ENCODE measurements around the gene BCORL1.

Gene BCORL1

GRCh38 chrX:129954804-129955203 lies 27.6 kb upstream of the BCORL1 start:
- Histone ChIP-seq H3K4me3 (ENCODE audit: low read length) (no peak overlapping the region), H3K27me3 (ENCODE audit: control insufficient read depth, insufficient read depth, low read length) (peaks cover under 1% of the 10 kb centered on the region), H3K9ac (ENCODE audit: low read length) (no peak overlapping the region), H3K4me1 (ENCODE audit: control insufficient read depth, insufficient read depth, low read length) (no peaks in the 10 kb centered on the region), H3K36me3 (ENCODE audit: control insufficient read depth, insufficient read depth, low read length) (no peaks in the 10 kb centered on the region), H3K27ac (ENCODE audit: low read depth, low read length) (no peak overlapping the region)

DNA sequence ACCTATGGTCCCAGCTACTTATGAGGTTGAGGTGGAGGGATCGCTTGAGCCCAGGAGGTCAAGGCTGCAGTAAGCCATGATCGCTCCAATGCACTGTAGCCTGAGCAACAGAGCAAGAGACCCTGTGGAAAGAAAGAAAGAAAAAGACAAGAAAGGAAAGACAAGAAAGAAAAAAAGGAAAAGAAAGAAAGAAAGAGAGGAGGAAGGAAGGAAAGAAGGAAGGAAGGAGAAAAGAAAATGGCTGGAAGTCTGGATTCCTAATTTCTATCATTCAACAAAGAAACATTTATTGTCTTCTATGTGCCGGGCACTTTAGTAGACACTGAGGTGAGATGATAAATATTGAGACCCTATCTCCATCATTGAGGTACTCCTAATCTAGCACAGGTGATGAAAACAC lies 26.8 kb upstream of the BCORL1 start:
- Histone ChIP-seq H3K27ac (ENCODE audit: low read depth, low read length) (no peak overlapping the region), H3K36me3 (ENCODE audit: control insufficient read depth, insufficient read depth, low read length) (no peaks in the 10 kb centered on the region), H3K4me1 (ENCODE audit: control insufficient read depth, insufficient read depth, low read length) (no peaks in the 10 kb centered on the region), H3K4me3 (ENCODE audit: low read length) (no peak overlapping the region), H3K9ac (ENCODE audit: low read length) (no peak overlapping the region), H3K27me3 (ENCODE audit: control insufficient read depth, insufficient read depth, low read length) (peaks cover 3% of the 10 kb centered on the region)

- Histone ChIP-seq H3K4me3 (ENCODE audit: low read length) (no peak overlapping the region), H3K9ac (ENCODE audit: low read length) (no peak overlapping the region), H3K36me3 (ENCODE audit: control insufficient read depth, insufficient read depth, low read length) (no peaks in the 10 kb centered on the region), H3K27me3 (ENCODE audit: control insufficient read depth, insufficient read depth, low read length) (peaks cover 3% of the 10 kb centered on the region), H3K4me1 (ENCODE audit: control insufficient read depth, insufficient read depth, low read length) (no peaks in the 10 kb centered on the region), H3K27ac (ENCODE audit: low read depth, low read length) (no peak overlapping the region)
These were observed 26.3 kb upstream of the BCORL1 start for GRCh38 chrX:129956145-129956544.

DNA sequence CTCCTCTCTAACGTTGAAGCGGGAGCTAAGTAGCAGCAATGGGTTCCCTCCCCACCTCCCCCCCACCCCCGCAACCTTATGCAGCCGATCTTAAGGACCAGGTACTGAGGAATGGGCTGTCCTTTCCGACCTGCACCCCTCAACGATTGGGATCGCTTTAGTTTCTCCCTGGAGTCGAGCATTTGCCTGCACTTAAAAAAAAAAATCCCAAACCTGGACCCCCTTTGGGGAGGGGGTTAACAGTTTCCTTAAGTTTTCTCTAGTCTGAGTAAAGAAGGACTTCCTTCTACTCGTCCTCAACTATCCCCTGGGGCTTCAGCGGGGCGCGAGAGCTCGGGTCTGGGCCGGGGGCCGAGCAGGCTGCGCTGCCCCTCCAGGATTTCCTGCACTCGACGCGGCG lies 25.7 kb upstream of the BCORL1 start:
- Histone ChIP-seq H3K36me3 (ENCODE audit: control insufficient read depth, insufficient read depth, low read length) (no peaks in the 10 kb centered on the region), H3K4me1 (ENCODE audit: control insufficient read depth, insufficient read depth, low read length) (no peaks in the 10 kb centered on the region), H3K27me3 (ENCODE audit: control insufficient read depth, insufficient read depth, low read length) (peaks cover 3% of the 10 kb centered on the region), H3K27ac (ENCODE audit: low read depth, low read length) (no peak overlapping the region), H3K4me3 (ENCODE audit: low read length) (peak overlapping the region; percentile 34), H3K9ac (ENCODE audit: low read length) (no peak overlapping the region)

- Histone ChIP-seq H3K36me3 (ENCODE audit: control insufficient read depth, insufficient read depth, low read length) (no peaks in the 10 kb centered on the region), H3K4me1 (ENCODE audit: control insufficient read depth, insufficient read depth, low read length) (no peaks in the 10 kb centered on the region), H3K4me3 (ENCODE audit: low read length) (peak overlapping the region; percentile 63), H3K27me3 (ENCODE audit: control insufficient read depth, insufficient read depth, low read length) (peaks cover 3% of the 10 kb centered on the region), H3K27ac (ENCODE audit: low read depth, low read length) (peak overlapping the region; percentile 51), H3K9ac (ENCODE audit: low read length) (no peak overlapping the region)
These were observed 25.0 kb upstream of the BCORL1 start for GRCh38 chrX:129957241-129958082.

DNA sequence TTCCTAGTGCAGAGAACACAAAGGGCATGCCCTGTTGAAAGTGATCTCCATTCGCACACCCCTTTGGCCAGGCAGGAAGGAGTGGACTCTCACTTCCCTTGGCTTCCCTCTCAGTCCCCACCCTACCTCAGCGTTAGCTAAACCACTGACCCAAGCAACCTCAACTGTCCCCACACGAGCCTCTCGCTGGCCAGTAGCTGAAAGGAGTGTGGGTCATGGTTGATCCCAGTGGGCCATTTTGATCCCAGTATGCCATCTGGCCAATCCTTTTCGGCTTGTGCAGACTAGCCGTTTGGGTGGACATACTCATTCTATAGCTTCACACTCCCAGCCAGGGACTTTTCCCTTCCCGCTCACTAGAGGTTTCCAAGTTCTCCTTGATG lies 24.4 kb upstream of the BCORL1 start:
- Histone ChIP-seq H3K4me3 (ENCODE audit: low read length) (peak overlapping the region; percentile 63), H3K27ac (ENCODE audit: low read depth, low read length) (no peak overlapping the region), H3K9ac (ENCODE audit: low read length) (no peak overlapping the region), H3K4me1 (ENCODE audit: control insufficient read depth, insufficient read depth, low read length) (no peaks in the 10 kb centered on the region), H3K27me3 (ENCODE audit: control insufficient read depth, insufficient read depth, low read length) (peaks cover 3% of the 10 kb centered on the region), H3K36me3 (ENCODE audit: control insufficient read depth, insufficient read depth, low read length) (no peaks in the 10 kb centered on the region)

GRCh38 chrX:129958814-129959492 lies 23.5 kb upstream of the BCORL1 start:
- Histone ChIP-seq H3K27me3 (ENCODE audit: control insufficient read depth, insufficient read depth, low read length) (peaks cover 3% of the 10 kb centered on the region), H3K27ac (ENCODE audit: low read depth, low read length) (no peak overlapping the region), H3K9ac (ENCODE audit: low read length) (no peak overlapping the region), H3K4me1 (ENCODE audit: control insufficient read depth, insufficient read depth, low read length) (no peaks in the 10 kb centered on the region), H3K4me3 (ENCODE audit: low read length) (peak overlapping the region; percentile 7), H3K36me3 (ENCODE audit: control insufficient read depth, insufficient read depth, low read length) (no peaks in the 10 kb centered on the region)

DNA sequence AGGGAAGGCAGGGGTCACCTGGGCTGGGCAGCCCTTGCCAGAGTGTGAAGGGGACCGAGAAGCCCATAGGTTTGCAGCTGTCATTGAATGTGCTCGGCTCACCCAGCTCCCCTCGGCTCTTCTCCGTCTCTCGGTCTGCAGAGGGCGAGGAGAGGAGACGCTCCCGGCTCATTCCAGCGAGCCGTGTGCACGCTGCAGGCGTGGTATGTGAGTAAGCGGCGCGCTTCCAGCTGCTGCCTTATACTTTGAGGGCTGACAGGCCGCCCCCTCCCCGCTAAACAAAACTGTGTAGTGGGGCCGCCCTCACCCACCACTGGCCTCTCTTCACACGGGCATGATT lies 23.0 kb upstream of the BCORL1 start:
- Histone ChIP-seq H3K27ac (ENCODE audit: low read depth, low read length) (no peak overlapping the region), H3K4me3 (ENCODE audit: low read length) (peak overlapping the region; percentile 7), H3K9ac (ENCODE audit: low read length) (no peak overlapping the region), H3K36me3 (ENCODE audit: control insufficient read depth, insufficient read depth, low read length) (no peaks in the 10 kb centered on the region), H3K4me1 (ENCODE audit: control insufficient read depth, insufficient read depth, low read length) (no peaks in the 10 kb centered on the region), H3K27me3 (ENCODE audit: control insufficient read depth, insufficient read depth, low read length) (peaks cover 3% of the 10 kb centered on the region)

- Histone ChIP-seq H3K27me3 (ENCODE audit: control insufficient read depth, insufficient read depth, low read length) (peaks cover 3% of the 10 kb centered on the region), H3K9ac (ENCODE audit: low read length) (no peak overlapping the region), H3K4me1 (ENCODE audit: control insufficient read depth, insufficient read depth, low read length) (no peaks in the 10 kb centered on the region), H3K4me3 (ENCODE audit: low read length) (peak overlapping the region; percentile 32), H3K36me3 (ENCODE audit: control insufficient read depth, insufficient read depth, low read length) (no peaks in the 10 kb centered on the region), H3K27ac (ENCODE audit: low read depth, low read length) (no peak overlapping the region)
These were observed 21.0 kb upstream of the BCORL1 start for GRCh38 chrX:129961180-129962083.

DNA sequence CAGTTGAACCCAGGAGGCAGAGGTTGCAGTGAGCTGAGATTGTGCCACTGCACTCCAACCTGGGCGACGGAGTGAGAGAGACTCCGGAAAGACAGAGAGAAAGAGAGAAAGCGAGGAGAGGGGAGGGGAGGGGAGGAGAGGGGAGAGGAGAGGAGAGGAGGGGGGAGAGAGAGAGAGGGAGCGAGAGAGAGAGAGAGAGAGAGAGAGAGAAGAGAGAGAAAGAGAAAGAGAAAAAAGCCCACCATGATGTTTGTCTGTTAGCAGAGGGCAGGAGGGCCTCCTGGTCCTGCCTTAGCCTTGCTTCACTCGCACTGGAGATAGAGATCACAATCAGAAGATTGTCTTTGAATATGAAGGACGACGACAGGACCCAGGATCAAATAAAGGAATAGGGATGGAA lies 18.7 kb upstream of the BCORL1 start:
- no peak overlapping the region for H3K4me3 ChIP-seq (ENCODE audit: low read length)
- H3K4me1 ChIP-seq (ENCODE audit: control insufficient read depth, insufficient read depth, low read length): no peaks in the 10 kb centered on the region
- no peaks in the 10 kb centered on the region for H3K36me3 ChIP-seq (ENCODE audit: control insufficient read depth, insufficient read depth, low read length)
- peaks cover 3% of the 10 kb centered on the region for H3K27me3 ChIP-seq (ENCODE audit: control insufficient read depth, insufficient read depth, low read length)
- no peak overlapping the region for H3K27ac ChIP-seq (ENCODE audit: low read depth, low read length)
- no peak overlapping the region for H3K9ac ChIP-seq (ENCODE audit: low read length)

DNA sequence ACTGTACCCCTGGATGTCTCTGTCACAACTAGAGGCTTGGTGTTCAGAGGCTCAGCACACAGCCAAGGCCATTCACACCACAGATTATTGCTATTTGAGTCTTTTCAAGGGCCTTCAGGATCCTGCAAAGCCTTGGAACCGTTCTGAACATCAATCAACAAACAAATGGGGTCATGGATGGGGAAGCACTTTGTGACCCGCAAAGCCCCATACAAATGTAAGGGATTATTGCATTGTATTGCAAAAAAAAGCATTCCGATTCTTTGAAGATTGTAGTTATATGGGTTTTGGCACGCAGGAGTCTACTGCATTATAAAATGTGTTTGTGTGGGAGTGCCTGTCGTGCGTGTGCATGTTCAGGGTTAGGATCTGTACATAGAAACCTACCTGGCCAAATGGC lies 17.3 kb upstream of the BCORL1 start:
- Histone ChIP-seq H3K36me3 (ENCODE audit: control insufficient read depth, insufficient read depth, low read length) (no peaks in the 10 kb centered on the region), H3K4me1 (ENCODE audit: control insufficient read depth, insufficient read depth, low read length) (no peaks in the 10 kb centered on the region), H3K4me3 (ENCODE audit: low read length) (no peak overlapping the region), H3K27ac (ENCODE audit: low read depth, low read length) (no peak overlapping the region), H3K9ac (ENCODE audit: low read length) (no peak overlapping the region), H3K27me3 (ENCODE audit: control insufficient read depth, insufficient read depth, low read length) (no peaks in the 10 kb centered on the region)

DNA sequence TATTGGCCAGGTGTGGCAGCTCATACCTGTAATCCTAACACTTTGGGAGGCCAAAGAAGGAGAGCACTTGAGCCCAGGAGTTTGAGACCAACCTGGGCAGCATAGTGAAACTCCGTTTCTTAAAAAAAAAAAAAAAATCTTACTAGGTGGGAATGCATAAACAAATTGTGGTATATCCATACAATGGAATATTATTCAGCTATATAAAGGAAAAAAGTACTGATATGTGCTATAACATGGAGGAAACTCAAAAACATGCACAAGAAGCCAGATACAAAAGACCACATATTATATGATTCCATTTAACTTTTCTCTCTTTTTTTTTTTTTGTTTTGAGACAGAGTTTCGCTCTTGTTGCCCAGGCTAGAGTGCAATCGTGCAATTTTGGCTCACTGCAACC lies 13.5 kb upstream of the BCORL1 start:
- Histone ChIP-seq H3K4me1 (ENCODE audit: control insufficient read depth, insufficient read depth, low read length) (no peaks in the 10 kb centered on the region), H3K27me3 (ENCODE audit: control insufficient read depth, insufficient read depth, low read length) (no peaks in the 10 kb centered on the region), H3K9ac (ENCODE audit: low read length) (no peak overlapping the region), H3K27ac (ENCODE audit: low read depth, low read length) (no peak overlapping the region), H3K4me3 (ENCODE audit: low read length) (no peak overlapping the region), H3K36me3 (ENCODE audit: control insufficient read depth, insufficient read depth, low read length) (no peaks in the 10 kb centered on the region)
